Left kidney (tissue), 2 donors: ENCODE data around the gene VASN. TPM values are rescaled to one million over a fixed set of nuclear protein-coding genes. Genes with fewer than 3 reads are reported as not detected.
A peak's percentile ranks its signal among the peaks of the same experiment; 100 is the strongest.
"Not testable (repeated sequence)": the region's sequence is repeated elsewhere in the genome, so short reads cannot be mapped to it uniquely, and the experiment has no call there.

Experiments used
- DNase-seq: peaks from one replicate; pipeline ENCODE4 v3.0.0-alpha.2; 2013
- polyA plus RNA-seq: library from polyadenylated mRNA; unstranded; fragments of 120-200 nt; gene quantifications from one replicate; pipeline ENCODE4 v1.2.1, GENCODE V29; 2013; ENCODE audit not compliant: insufficient read length

Gene VASN
- polyA plus RNA-seq, 1 donor, result 30.1 TPM

- no peak for DNase-seq
These were observed 12.2 kb downstream of the VASN start for GRCh38 chr16:4383591-4384444.

GRCh38 chr16:4384509-4384942 lies 12.9 kb downstream of the VASN start:
- DNase-seq, result no peak

GRCh38 chr16:4385066-4385788 lies 13.6 kb downstream of the VASN start:
- no peak for DNase-seq

GRCh38 chr16:4385789-4386450 lies 14.3 kb downstream of the VASN start:
- no peak for DNase-seq

GRCh38 chr16:4386451-4386805 lies 14.8 kb downstream of the VASN start:
- DNase-seq, result no peak

GRCh38 chr16:4386951-4387565 lies 15.4 kb downstream of the VASN start:
- DNase-seq, result no peak

GRCh38 chr16:4387781-4388180 lies 16.1 kb downstream of the VASN start:
- DNase-seq, result no peak

- no peak for DNase-seq
These were observed 16.8 kb downstream of the VASN start for GRCh38 chr16:4388271-4389021.

GRCh38 chr16:4389051-4389955 lies 17.7 kb downstream of the VASN start:
- DNase-seq, result no peak

- DNase-seq, result no peak
These were observed 18.9 kb downstream of the VASN start for GRCh38 chr16:4390266-4391260.

- no peak for DNase-seq
These were observed 20.2 kb downstream of the VASN start for GRCh38 chr16:4391631-4392381.

GRCh38 chr16:4392382-4393239 lies 21.0 kb downstream of the VASN start:
- DNase-seq, result peak; percentile 84

- no peak for DNase-seq
These were observed 21.6 kb downstream of the VASN start for GRCh38 chr16:4393240-4393600.

- DNase-seq, result not testable (repeated sequence)
These were observed 22.2 kb downstream of the VASN start for GRCh38 chr16:4393850-4394249.

- no peak for DNase-seq
These were observed 23.5 kb downstream of the VASN start for GRCh38 chr16:4395055-4395726.

- DNase-seq, result no peak
These were observed 27.5 kb downstream of the VASN start for GRCh38 chr16:4399001-4399730.
